HG02885 (cell line): ENCODE results near the gene SAYSD1.

Source experiments
- ATAC-seq: cut with Tn5 transposase; IDR thresholded peaks from one replicate; pipeline ENCODE4 v1.9.1; 2021; ENCODE audit warnings: mild to moderate bottlenecking; ENCODE audit not compliant: unreplicated experiment, poor library complexity

SAYSD1 gene

DNA sequence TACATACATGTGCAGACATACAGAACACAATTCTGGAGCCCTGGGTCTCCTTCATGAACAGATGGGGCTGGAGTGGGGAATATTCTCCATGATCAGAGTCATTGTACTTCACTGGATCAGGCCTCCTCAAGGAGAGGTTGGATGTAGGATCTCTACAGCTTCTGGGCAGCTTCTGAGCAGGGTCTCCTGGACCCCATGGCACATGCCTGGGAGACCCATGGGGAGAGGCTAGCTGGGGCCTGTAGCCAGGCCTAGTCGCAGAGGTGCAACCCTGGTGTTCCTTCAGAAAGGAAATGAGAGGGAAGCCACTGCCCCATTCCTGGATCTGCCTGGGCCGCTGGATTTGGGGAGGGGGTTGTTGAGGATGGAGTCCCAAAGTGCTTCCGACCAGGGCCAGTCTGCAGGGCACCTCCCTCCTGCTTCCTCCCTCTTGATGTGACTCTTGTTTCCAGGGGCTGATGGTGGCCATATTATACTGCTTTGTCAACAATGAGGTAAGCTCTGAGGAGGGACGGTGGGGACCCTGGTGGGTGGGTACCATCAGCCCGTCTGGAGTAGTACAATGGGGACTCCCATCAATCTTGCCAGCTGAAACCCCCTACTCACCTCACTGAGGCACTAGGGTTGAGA lies 34.6 kb downstream of the SAYSD1 start:
- no peak for ATAC-seq

DNA sequence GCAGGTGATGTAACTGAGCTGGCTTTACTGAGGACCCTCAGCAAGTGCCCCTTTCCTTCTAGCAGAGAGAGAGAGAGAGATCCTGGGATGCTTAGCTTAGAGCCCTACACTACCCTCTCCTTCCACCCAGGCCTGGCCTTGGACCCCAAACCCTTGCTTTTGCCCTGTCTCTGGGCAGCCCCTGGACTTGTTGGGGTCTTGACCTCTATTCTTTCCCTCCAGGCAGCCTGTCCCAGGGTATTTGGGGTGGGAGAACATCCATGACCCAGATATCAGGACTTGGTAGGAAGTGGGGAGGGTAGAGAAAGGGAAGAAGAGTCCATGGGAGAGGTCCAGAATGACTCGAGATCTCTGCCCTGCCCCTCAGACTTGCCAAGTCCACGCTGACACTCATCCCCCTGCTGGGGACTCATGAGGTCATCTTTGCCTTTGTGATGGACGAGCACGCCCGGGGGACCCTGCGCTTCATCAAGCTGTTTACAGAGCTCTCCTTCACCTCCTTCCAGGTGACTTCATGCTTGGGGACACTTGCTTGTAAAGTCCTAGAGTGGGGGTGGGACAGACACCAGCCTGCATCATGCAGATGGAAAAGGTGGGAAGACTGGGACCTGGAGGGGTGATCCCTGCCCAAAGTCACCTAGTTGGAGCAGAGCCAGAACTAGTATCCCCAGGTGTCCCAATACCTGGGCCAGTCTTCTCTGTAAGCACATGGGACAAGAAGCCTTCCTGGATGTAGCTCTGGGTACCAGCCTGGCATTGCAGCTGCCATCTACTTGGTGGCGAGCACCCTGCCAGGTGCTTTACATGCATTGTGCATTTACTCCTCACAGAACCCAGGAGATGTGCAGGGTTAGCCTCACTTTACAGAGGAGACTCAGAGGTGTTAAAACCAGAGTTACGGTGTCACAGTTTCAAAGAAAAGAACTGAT lies 35.5 kb downstream of the SAYSD1 start:
- no peak for ATAC-seq

- ATAC-seq = no peak
Measured at GRCh38 chr6:39078695-39079094, 36.3 kb downstream of the SAYSD1 start.

DNA sequence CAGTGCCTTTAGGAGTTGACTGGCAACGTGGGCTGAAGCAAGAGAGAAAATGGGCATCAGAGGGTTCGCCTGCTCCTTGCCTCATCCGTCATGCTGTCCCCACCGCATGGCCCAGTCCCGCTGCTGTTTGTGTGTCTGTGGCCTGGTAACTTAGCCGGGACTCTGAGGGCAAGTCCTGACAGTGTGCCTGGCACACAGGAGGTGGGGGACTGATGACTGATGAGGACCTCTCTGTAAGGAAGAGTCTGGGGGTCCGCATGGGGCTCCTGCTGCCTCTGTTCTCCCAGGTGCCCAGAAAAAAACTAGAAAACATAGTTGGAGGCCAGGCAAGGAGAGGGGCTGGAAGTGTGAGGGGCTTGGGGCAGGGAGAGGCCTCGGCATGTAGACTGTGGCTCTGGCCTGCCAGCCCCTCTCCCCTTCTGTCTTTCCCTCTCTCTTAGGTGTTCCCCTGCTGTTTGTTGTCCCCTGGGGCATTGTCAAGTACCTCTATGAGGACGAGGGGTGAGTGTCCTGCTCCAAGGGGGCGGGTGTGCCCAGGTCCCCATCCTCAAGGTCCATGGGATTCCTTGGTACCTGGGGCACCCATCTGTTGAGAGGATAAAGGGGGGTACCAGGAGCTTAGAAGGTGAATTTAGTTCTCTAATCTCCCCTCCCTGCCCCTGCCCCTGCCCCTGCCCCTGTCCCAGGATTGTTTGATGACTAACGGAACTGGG lies 36.9 kb downstream of the SAYSD1 start:
- no peak for ATAC-seq

GRCh38 chr6:39076623-39077535 lies 38.1 kb downstream of the SAYSD1 start:
- no peak for ATAC-seq

DNA sequence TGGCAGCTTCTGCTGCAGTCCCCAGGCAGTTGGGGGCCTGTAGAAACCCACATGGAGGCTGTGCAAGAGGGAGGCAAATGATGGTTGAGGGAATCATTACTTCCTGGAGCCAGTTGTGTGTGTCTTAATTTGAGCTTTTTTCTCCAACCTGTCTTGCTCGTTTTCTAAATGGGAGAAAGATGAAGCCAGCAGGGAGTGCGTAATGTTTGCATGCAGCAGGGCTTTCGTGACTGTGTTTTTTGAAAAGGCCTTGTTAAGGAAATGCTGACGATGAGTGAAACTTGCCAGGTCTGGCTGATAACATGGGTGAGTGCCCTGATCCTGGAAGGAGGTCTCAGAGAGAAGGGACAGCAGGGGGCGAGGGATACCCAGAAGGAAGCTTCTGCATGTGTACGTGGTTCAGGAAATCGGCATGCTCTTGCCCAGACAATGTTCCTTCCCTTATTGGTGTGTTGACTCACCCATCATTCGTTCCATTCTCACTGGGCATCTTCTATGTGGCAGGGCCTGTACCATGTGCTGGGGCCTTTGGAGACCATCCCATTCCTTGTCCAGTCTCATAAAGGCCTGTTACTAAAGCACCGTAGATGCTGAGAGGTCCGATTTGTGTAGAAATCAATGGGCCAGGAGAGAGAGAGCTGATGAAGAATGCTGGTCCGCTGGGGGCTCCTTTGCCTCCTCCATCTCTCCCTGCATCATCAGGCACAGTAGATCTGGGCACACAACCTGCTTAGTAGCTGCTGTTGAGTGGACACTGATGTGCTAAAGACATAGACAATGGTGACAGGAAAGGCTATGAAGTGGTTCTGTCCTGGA lies 39.0 kb downstream of the SAYSD1 start:
- ATAC-seq = no peak

- ATAC-seq = no peak
Measured at GRCh38 chr6:39075010-39075686, 39.8 kb downstream of the SAYSD1 start.

GRCh38 chr6:39074486-39074885 lies 40.5 kb downstream of the SAYSD1 start:
- no peak for ATAC-seq

DNA sequence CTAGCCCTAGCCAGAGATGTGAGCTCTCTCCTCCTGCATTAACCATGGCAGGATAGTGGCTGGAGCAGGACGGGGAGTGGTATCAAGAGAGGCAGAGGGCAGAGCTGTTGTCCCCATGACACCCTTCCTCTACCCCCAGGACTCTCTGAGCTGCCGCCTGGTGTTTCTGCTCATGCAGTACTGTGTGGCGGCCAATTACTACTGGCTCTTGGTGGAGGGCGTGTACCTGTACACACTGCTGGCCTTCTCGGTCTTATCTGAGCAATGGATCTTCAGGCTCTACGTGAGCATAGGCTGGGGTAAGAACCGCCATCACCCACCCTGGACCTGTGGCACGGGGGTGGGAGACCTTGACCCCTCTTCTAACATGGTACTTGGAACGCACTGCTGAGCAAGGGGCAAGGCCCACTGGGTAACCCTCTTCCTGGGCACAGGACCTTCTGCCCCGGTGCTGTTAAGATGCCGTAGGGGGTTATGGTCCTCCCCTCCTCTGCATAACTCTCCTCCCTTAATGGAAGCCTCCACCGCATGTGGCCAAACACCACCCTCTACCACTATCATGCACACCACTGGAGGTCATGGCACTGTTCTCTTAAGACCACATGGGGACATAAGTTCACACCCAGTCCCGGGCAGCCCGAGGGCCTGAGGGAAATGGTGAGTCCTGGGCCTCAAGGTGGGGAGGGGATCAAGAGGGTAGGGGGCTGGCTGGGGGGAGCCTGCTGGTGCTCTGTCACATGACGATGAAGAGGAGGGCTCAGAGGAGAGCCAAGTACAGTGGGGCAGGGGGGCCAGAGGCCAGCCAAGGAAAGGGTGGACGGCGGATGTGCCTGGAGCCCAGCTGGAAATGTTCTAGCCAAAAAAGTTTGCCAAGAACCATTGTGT lies 41.3 kb downstream of the SAYSD1 start:
- ATAC-seq = no peak

DNA sequence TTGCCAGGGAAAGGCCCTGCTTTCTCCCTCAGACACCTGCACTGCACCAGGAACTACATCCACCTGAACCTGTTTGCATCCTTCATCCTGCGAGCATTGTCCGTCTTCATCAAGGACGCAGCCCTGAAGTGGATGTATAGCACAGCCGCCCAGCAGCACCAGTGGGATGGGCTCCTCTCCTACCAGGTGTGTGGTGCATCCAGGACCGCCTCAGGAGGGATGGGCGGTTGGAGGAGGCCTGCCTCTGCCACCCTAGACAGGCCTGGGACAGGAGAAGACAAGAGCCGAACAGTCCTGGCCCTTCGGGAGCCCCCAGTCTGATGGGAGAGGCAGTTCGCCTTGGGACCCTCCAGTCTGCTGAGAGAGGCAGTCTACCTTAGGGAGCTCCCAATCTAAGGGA lies 42.2 kb downstream of the SAYSD1 start:
- ATAC-seq = no peak

DNA sequence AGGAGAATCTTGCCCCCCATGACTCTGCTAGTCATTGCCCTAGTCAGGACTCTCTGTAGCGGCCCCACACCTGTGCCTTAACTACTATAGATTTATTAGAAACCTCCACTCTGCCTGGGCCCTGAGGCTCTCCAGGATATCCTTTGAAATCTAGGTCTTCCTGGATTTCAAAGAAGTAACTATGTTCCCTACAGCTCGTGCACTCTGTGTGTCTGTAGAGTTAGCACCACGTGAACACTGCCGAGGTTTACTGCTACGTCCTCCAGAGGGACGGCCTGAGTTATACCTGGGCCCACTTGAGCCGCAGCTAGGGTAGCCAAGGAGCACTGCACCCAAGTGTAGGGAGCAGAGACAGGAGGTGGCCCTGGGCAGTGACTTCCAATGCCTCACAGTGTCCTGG lies 46.6 kb downstream of the SAYSD1 start:
- no peak for ATAC-seq

DNA sequence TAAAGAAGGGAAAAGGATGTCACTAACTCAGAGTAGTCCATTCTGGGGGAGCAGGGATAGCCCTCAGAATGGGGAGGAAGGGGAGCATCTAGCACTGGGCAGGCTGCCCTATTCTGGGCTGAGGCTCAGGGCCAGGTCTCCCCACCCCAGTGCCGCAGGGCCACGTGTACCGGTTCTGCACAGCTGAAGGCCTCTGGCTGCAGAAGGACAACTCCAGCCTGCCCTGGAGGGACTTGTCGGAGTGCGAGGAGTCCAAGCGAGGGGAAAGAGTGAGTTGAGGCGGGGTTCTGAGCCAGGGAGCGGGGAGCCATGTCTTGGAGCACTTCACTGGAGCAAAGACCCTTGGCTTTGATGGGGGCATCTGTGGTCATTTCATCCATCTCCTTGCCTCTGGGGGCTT lies 49.4 kb downstream of the SAYSD1 start:
- no peak for ATAC-seq

DNA sequence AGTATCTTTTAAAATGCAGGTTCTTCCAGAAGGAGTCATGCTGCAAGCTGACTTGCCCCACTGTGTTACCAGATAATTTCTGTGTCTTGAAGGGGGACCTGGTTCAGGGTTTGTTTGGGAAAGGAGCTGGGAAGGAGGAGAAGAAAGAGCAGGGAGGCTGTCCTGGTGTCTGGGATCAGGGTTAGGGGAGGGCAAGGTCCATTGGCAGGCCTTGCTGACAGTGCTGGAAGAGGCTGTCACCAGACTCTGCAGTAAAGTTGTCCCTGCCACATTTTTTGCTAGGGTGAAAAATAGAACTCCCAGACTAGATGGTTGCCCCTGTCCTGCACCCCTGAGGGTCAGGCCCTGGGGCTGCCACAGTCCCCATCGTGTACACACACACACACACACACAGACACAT lies 51.5 kb downstream of the SAYSD1 start:
- no peak for ATAC-seq

- no peak for ATAC-seq
Measured at GRCh38 chr6:39062014-39062740, 52.8 kb downstream of the SAYSD1 start.

GRCh38 chr6:39061588-39061987 lies 53.4 kb downstream of the SAYSD1 start:
- no peak for ATAC-seq

- ATAC-seq = no peak
Measured at GRCh38 chr6:39061182-39061581, 53.8 kb downstream of the SAYSD1 start.

- ATAC-seq = no peak
Measured at GRCh38 chr6:39060467-39061160, 54.4 kb downstream of the SAYSD1 start.
